Urinary bladder (tissue), 4 donors: ENCODE results near the gene ENTR1. TPM values are rescaled to one million over a fixed set of nuclear protein-coding genes. Genes with fewer than 3 reads are reported as not detected.

Experiments
- DNase-seq: peaks from one replicate; pipeline ENCODE4 v3.0.0-alpha.2; 2015; ENCODE audit errors: extremely low spot score
- H3K27ac ChIP-seq: one replicate; pipeline ENCODE4 v1.5.1; 2013; ENCODE audit warnings: low read depth, mild to moderate bottlenecking, moderate library complexity
- H3K36me3 ChIP-seq: one replicate; pipeline ENCODE4 v1.6.1; 2013; ENCODE audit warnings: mild to moderate bottlenecking, moderate library complexity; ENCODE audit not compliant: insufficient read depth
- H3K4me1 ChIP-seq: one replicate; pipeline ENCODE4 v1.6.1; 2013; ENCODE audit warnings: mild to moderate bottlenecking, moderate library complexity; ENCODE audit not compliant: insufficient read depth
- H3K4me3 ChIP-seq: one replicate; pipeline ENCODE4 v1.5.1; 2013; ENCODE audit warnings: low read depth, low read length
- WGBS: extraction: QIAGEN DNeasy Blood & Tissue Kit; methylation state at CpG from one replicate; pipeline ENCODE4 v1.1.7; 2013; 5-methylcytosine and 5-hydroxymethylcytosine counted together
- polyA plus RNA-seq: library from polyadenylated mRNA; stranded (reverse); fragments of 200-250 nt; gene quantifications from one replicate; pipeline ENCODE4 v1.2.3, GENCODE V29; 2013
- total RNA-seq: library from RNA; depleted of rRNA; stranded (reverse); fragments of >200 nt; gene quantifications from one replicate; pipeline ENCODE4 v1.2.3, GENCODE V29; 2014
- donor health status: healthy with polysubstance abuse.
- donor health status: healthy.

The ENTR1 gene
- total and polyA plus RNA-seq, 2 donors = 20.4 to 37.5 TPM

- no peak overlapping the region for H3K4me3 ChIP-seq
- peaks cover 2% of the 10 kb centered on the region for H3K36me3 ChIP-seq
- WGBS = 84% methylated on average over 28 of the region's 28 CpGs
- DNase-seq = no peak
- no peak overlapping the region for H3K27ac ChIP-seq
- no peaks in the 10 kb centered on the region for H3K4me1 ChIP-seq
Measured at GRCh38 chr9:136378170-136379002, 32.0 kb downstream of the ENTR1 start.

DNA sequence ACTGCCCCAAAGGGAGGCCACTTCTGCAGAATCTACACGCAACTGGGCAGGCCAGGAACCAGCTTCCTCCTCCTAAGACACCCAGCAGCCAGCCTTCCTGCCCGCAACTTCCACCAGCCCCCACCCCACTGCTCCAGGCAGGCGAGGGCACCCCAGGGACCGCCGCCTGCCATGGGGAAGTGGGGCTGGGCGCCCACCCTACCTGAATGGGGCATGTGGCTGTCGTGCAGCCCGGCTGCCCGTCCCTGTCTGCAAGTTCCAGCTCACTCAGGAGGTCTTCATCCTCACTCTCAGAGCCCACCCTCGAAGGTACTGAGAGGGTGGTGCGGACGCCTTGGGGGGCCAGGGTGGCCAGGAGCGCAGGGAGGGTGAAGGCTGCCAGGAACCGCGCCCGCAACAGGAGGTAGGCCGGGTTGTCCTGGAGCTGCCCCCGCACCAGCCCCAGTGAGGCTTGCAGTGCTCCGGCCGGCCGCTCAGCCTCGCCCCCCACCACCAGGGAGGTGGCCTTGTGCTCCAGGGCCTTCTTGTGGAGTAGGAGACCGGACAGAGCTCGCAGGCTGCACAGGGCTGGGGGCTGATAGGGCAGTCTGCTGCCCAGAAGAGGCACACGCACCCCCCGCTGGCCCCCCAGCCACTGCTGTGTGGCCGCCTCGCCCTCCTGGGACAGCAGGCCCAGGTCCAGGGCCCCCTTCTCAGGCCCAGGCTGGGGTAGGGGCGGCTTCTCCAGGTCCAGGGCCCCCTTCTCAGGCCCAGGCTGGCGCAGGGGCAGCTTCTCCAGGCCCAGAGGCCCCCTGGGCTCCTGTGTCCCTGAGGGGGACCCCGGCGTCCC is 32.9 kb downstream of the ENTR1 start:
- Histone ChIP-seq H3K36me3 (peaks cover 2% of the 10 kb centered on the region), H3K4me1 (no peaks in the 10 kb centered on the region), H3K27ac (no peak overlapping the region), H3K4me3 (no peak overlapping the region)
- DNase-seq = no peak
- 85% methylated on average over 32 of the region's 32 CpGs for whole genome bisulfite sequencing

GRCh38 chr9:136376457-136376856 is 34.0 kb downstream of the ENTR1 start:
- no peak for DNase-seq
- Histone ChIP-seq H3K4me3 (no peak overlapping the region), H3K27ac (no peak overlapping the region), H3K36me3 (peaks cover 2% of the 10 kb centered on the region), H3K4me1 (no peaks in the 10 kb centered on the region)
- 77% methylated on average over 8 of the region's 8 CpGs for WGBS

GRCh38 chr9:136375096-136375495 is 35.3 kb downstream of the ENTR1 start:
- H3K4me1 ChIP-seq = no peaks in the 10 kb centered on the region
- H3K36me3 ChIP-seq = peaks cover 2% of the 10 kb centered on the region
- H3K4me3 ChIP-seq = no peak overlapping the region
- WGBS = 91% methylated on average over 12 of the region's 12 CpGs
- no peak for DNase-seq
- H3K27ac ChIP-seq = no peak overlapping the region

- no peak for DNase-seq
- H3K36me3 ChIP-seq = no peaks in the 10 kb centered on the region
- H3K27ac ChIP-seq = no peak overlapping the region
- no peak overlapping the region for H3K4me3 ChIP-seq
- no peaks in the 10 kb centered on the region for H3K4me1 ChIP-seq
- WGBS = 87% methylated on average over 14 of the region's 14 CpGs
Measured at GRCh38 chr9:136374183-136374575, 36.2 kb downstream of the ENTR1 start.

- no peaks in the 10 kb centered on the region for H3K36me3 ChIP-seq
- 53% methylated on average over 27 of the region's 27 CpGs for WGBS
- no peak within 1 kb of the TSS for H3K27ac ChIP-seq
- H3K4me3 ChIP-seq = no peak within 1 kb of the TSS
- no peak for DNase-seq
- H3K4me1 ChIP-seq = no peaks in the 10 kb centered on the region
Measured at GRCh38 chr9:136373300-136374182, 36.9 kb downstream of the ENTR1 start, which contains the start of gene CARD9. Gene CARD9, minus strand, starts transcription at chr9:136373669. Its CDS starts 1,591 bp downstream, at chr9:136372078.

GRCh38 chr9:136372561-136373299 is 37.7 kb downstream of the ENTR1 start:
- no peak for DNase-seq
- 20% methylated on average over 21 of the region's 21 CpGs for WGBS
- no peaks in the 10 kb centered on the region for H3K4me1 ChIP-seq
- H3K27ac ChIP-seq = no peak overlapping the region
- no peak overlapping the region for H3K4me3 ChIP-seq
- no peaks in the 10 kb centered on the region for H3K36me3 ChIP-seq

GRCh38 chr9:136372006-136372405 is 38.4 kb downstream of the ENTR1 start:
- no peak for DNase-seq
- H3K36me3 ChIP-seq = no peaks in the 10 kb centered on the region
- H3K4me3 ChIP-seq = no peak overlapping the region
- WGBS = 87% methylated on average over 21 of the region's 21 CpGs
- H3K4me1 ChIP-seq = no peaks in the 10 kb centered on the region
- peak overlapping the region; percentile 3 for H3K27ac ChIP-seq

- Histone ChIP-seq H3K36me3 (no peaks in the 10 kb centered on the region), H3K4me1 (no peaks in the 10 kb centered on the region), H3K4me3 (no peak overlapping the region), H3K27ac (no peak overlapping the region)
- 89% methylated on average over 13 of the region's 13 CpGs for WGBS
- DNase-seq = no peak
Measured at GRCh38 chr9:136371533-136371880, 38.9 kb downstream of the ENTR1 start.

GRCh38 chr9:136370687-136371532 is 39.5 kb downstream of the ENTR1 start:
- no peaks in the 10 kb centered on the region for H3K36me3 ChIP-seq
- 95% methylated on average over 54 of the region's 54 CpGs for WGBS
- no peak for DNase-seq
- no peak overlapping the region for H3K4me3 ChIP-seq
- H3K4me1 ChIP-seq = no peaks in the 10 kb centered on the region
- H3K27ac ChIP-seq = no peak overlapping the region

GRCh38 chr9:136370037-136370436 is 40.4 kb downstream of the ENTR1 start:
- WGBS = 95% methylated on average over 19 of the region's 19 CpGs
- Histone ChIP-seq H3K36me3 (no peaks in the 10 kb centered on the region), H3K27ac (no peak overlapping the region), H3K4me1 (no peaks in the 10 kb centered on the region), H3K4me3 (no peak overlapping the region)
- DNase-seq = no peak

- H3K36me3 ChIP-seq = no peaks in the 10 kb centered on the region
- no peaks in the 10 kb centered on the region for H3K4me1 ChIP-seq
- no peak overlapping the region for H3K4me3 ChIP-seq
- H3K27ac ChIP-seq = no peak overlapping the region
- WGBS = 69% methylated on average over 18 of the region's 18 CpGs
- DNase-seq = no peak
Measured at GRCh38 chr9:136368190-136368589, 42.2 kb downstream of the ENTR1 start.
